SU-DHL-6 (cell line): ENCODE data around the gene ADAMTS16.

ENCODE experiments used
- EZH2phosphoT487 ChIP-seq: fragments of 200-600 bp; sonication (generic), shearing (Covaris generic); conservative IDR thresholded peaks from 2 replicates; pipeline ENCODE4 v1.6.1; 2018; ENCODE audit warnings: mild to moderate bottlenecking, antibody characterized with exemption, low read length, moderate library complexity, mixed read lengths
- TF ChIP-seq, protein P1 (sequence below): fragments of 200-600 bp; sonication (generic); IDR thresholded peaks from one replicate; pipeline ENCODE4 v1.5.1; 2017; ENCODE audit warnings: antibody characterized with exemption, mild to moderate bottlenecking, low read length, moderate library complexity; ENCODE audit not compliant: insufficient read depth, poor library complexity, severe bottlenecking

DNA sequence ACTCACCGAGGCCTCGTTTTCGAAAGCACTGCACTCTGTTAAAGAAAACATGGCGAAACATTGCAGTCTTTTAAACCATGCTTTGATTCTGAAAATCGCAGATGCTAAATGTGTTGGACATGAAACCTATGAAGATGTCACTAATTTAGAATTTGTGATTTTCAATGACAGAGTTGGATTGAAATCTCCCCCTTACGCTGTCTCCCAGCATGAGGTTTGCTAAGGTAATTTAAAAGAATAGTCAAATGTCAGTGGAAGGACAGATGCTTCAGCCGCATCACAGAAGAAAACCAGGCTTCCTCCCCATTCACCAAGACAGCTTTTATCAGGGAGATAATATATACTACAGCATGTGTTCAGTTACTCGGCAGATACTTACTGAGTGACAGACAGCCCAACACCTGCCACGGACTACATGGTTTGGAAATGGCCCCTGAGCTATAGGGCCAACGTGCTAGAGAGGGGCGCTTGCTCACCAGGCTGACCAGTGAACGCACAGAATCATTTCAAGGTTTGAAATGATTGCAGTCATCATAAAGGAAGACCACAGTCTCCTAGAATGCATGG lies 136.9 kb downstream of the ADAMTS16 start:
- TF ChIP-seq, protein P1, sequence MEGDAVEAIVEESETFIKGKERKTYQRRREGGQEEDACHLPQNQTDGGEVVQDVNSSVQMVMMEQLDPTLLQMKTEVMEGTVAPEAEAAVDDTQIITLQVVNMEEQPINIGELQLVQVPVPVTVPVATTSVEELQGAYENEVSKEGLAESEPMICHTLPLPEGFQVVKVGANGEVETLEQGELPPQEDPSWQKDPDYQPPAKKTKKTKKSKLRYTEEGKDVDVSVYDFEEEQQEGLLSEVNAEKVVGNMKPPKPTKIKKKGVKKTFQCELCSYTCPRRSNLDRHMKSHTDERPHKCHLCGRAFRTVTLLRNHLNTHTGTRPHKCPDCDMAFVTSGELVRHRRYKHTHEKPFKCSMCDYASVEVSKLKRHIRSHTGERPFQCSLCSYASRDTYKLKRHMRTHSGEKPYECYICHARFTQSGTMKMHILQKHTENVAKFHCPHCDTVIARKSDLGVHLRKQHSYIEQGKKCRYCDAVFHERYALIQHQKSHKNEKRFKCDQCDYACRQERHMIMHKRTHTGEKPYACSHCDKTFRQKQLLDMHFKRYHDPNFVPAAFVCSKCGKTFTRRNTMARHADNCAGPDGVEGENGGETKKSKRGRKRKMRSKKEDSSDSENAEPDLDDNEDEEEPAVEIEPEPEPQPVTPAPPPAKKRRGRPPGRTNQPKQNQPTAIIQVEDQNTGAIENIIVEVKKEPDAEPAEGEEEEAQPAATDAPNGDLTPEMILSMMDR, result no peak
- no peak for TF ChIP-seq EZH2phosphoT487
